ENCODE results near the gene LILRA6.
A peak's percentile ranks its signal among the peaks of the same experiment; 100 is the strongest.
"Not testable (repeated sequence)": the region's sequence is repeated elsewhere in the genome, so short reads cannot be mapped to it uniquely, and the experiment has no call there.

Gene LILRA6

GRCh38 chr19:54262066-54262465 lies 19.5 kb upstream of the LILRA6 start:
- DNase-seq = no peak

GRCh38 chr19:54257116-54257480 lies 14.5 kb upstream of the LILRA6 start, which contains the start of gene LILRB5:
Gene LILRB5, minus strand, starts transcription at chr19:54257273. Its CDS starts 80 bp downstream, at chr19:54257193.
- DNase-seq = no peak

DNA sequence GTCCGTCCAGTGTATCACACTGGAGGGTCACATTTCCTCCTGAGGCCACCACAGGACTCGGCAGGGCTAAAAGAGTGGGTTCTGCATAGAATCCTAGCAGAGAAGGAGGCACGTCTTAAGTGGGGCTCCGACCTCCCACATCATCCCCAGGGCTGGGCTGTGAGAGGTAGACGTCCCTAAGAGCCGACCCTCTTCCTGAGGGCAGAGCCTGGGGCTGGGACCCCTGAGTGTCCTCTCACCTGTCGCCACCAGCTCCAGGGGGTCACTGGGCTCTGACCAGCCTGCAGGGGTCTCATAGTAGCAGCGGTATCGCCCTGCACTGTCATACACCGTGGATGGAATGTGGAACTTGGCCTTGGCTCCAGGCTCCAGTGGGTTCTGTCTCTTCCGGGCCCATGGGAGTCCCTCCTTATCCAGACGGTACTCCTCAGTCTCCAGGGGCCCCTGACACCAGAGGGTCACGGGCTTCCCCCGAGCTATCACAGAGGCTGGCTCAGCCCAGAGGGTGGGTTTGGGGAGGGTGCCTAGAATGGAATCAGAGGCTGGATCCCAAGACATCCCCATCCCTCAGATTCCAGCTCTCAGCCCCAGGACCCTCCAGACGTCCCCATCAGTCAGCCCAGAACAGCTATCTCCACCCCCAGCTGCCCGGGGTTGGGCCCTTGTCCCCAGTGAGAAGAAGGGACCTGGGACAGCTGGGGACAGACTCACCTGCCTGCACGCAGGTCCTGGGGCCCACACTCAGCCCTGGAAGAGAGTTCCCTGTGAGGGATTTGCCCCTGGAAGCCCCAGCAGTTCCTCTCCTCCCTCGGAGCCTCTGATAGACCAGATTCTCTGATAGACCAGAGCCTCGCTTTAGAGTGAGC lies 13.9 kb upstream of the LILRA6 start:
- no peak for DNase-seq

DNA sequence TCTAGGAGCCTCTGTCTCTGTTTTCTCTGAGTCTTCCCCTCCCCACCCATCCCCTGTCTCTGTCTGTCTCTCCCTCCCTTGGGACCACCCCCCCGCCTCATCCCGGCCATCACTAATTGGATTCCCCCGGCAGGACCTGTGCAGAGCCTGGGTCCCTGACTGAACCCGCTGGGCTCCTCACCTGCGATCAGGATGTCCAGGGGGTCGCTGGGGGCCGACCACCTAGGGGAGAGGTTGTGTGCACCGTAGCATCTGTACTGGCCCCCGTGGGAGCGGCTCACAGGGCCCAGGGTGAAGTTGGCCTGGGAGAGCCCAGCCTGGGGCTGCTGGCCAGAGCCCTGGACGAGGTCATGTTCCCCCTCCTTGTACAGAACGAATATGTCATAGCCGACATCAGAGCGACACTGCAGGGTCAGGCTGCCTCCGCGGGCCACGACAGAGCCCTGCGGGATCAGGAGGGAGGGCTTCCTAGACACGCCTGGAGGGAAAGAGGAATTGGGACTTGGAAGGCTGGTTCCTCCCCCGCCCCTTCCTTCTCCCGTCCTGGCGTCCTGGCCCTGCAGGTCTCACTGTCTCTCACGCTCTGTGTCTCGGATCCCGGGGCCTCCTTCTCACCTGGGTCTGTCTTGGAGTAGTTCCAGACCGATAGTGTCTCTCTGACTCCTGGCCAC lies 12.7 kb upstream of the LILRA6 start:
- DNase-seq = no peak

- DNase-seq = no peak
Observed at GRCh38 chr19:54254195-54254906, 11.8 kb upstream of the LILRA6 start.

DNA sequence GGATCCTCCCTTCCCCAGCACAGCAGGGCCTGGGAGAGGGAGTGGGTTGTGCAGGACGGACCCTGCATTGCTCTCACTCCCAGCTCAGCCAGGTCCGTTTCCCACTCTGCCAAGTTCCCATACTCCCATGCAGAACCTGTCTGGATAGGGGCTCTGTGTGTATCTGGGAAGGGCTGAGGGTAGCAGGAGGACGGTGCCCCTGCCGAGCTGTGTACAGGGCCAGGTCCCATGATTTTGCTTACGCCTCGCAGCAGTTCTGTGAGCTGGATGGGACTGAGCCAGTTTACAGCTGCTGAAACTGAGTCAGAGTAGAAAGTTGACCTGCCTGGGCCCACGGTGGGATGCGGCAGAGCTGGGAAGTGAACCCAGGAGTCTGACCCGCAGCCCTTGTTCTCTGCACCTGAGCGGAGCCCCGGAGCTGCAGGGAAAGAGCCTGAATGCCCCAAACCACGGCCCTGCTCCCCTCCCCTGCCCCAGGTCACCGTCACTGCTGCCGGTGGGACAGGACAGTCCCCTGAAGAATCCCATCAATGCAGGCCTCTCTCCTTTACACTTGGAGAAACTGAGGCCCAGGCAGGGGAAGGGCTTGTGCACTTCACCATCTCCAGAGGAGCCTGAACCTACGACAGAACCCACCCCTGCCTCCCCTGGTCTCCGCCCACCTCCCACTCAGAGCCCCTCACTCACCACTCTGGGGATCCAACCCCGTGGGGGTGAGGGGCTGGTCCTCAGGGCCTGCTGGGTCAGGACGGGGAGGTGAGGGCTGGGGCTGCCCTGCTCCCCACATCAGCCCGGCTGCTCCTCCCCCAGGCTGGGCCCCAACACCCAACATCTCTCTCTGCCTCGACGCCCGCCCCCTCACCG lies 11.0 kb upstream of the LILRA6 start:
- DNase-seq = no peak

- DNase-seq = no peak
Observed at GRCh38 chr19:54252845-54253244, 10.3 kb upstream of the LILRA6 start.

GRCh38 chr19:54252243-54252642 lies 9.7 kb upstream of the LILRA6 start:
- no peak for DNase-seq

- no peak for DNase-seq
Observed at GRCh38 chr19:54248016-54248601, 5.5 kb upstream of the LILRA6 start.

DNA sequence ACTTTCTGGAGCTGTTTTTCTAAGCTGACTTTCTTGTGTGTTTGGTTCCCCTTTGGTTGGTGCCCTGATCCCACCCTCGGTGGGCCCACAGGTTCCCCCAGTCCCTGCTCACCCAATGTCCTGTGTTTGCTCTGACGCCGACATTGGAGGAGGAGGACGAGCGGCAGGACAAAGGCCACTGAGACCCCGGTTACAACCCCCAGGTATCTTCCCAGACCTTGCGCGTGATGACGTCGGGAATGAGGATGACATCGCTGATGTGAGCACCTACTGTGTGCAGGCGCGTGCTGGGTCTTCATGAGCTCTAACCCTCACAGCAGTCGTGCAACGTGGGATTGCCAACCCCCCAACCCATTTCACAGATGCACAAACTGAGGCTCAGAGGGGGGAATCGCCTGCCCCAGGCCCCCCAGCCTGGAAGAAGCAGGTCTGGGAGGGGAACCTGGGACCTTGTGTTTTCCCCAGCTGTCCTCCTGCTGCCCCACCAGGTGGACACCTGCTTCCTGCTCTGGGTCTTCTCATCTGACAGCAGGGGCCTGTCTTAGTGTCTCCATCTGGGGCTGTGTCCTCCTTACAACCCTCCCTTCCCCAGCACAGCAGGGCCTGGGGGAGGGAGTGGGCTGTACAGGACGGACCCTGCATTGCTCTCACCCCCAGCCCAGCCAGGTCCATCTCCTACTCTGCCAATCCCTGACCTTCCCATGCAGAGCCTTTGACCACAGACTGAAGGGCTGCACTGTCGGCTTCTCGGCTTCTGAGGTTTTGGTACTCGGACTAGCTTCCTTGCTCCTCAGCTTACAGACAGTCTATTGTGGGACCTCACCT lies 4.7 kb upstream of the LILRA6 start:
- DNase-seq = no peak

DNA sequence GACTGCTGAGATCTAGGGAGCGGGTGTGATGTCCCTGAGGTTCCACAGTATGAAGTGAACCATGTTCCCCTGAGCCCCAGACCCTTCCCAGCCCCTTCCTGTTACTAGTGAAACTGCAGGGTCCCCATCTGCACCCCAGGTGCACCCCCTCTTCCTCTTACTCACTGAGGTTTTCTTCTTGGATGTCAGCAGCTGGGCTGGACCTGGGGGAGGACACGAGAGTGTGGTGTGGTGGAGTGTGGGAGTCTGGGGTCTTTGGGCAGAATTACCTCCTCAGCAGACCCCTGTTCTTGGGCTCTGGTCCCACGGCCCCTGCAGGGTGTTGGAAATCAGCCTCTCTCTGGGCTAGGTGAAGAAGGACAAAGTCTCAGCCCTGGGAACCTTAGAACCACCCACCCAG lies 3.3 kb upstream of the LILRA6 start:
- no peak for DNase-seq

GRCh38 chr19:54243809-54244208 lies 1.2 kb upstream of the LILRA6 start:
- not testable (repeated sequence) for DNase-seq

DNA sequence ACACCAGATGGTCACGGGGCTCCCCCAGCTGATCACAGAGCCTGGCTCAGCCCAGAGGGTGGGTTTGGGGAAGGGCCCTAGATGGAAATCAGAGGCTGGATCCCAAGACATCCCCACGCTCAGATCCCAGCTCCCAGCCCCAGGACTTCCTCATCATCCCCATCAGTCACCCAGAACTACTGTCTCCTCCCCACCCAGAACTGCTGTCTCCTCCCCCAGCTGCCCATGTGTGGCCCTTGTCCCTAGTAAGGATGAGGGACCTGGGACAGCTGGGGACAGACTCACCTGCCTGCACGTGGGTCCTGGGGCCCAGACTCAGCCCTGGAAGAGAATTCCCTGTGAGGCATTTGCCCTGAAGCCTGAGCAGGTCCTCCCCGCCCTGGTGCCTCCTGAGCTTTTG lies 356 bp downstream of the LILRA6 start:
- DNase-seq = not testable (repeated sequence)

- not testable (repeated sequence) for DNase-seq
Observed at GRCh38 chr19:54240372-54241336, 1.9 kb downstream of the LILRA6 start.

DNA sequence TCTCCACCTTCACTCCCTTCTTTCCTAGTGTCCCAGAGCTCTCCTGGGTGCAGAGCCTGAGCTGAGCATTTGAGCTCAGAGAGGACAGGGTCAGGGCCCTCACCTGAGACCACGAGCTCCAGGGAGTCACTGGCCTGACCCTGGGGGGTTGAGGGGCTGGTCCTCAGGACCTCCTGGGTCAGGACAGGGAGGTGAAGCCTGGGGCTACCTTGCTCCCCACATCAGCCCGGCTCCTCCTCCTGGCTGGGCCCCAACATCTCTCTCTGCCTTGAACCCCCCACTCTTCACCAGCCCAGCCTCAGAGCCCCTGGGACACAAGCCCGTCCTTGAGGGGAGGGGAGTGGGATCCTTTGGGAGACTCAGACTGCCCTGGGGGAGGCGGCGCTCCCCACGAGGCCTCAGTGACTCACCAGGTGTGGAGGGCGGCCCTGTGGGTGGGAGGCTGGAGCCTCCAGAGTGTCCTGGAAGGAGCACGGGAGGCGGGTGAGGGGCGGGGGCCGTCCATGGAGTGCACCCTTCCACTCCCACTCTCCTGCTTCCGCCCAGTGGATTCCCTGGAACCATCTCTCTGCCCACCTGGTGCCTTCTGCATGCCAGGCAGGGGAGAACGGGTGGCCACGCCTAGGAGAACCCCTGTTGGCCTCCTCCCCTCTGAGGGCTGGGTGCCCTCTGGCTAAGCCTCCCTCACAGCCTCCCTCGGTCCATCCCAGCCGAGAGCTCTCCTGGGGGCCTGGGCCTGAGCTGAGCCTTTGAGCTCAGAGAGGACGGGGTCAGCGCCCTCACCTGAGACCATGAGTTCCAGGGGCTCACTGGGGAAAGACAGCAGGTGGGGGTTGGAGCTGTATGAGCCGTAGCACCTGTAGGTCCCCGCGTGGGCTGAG lies 2.9 kb downstream of the LILRA6 start:
- not testable (repeated sequence) for DNase-seq

GRCh38 chr19:54233941-54234340 lies 8.6 kb downstream of the LILRA6 start:
- no peak for DNase-seq

GRCh38 chr19:54231077-54231931 lies 11.3 kb downstream of the LILRA6 start:
- DNase-seq = peak; percentile 75

DNA sequence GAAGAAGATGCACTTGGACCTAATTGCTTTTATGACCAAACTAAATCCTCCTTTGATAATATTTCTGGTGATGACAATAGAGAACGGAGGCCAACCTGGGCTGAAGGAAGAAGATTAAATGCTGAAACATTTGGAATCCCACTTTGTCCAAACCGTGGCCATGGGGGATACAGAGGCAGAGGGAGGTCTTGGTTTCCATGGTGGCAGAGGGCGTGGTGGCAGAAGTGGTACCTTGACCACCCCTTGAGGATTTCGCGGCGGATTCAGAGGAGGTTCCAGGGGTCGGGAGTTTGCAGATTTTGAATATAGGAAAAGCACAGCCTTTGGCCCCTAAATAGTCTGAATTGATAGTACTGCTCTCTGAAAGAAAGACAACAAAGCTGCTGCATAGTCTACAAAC lies 12.6 kb downstream of the LILRA6 start:
- no peak for DNase-seq

Data from activated effector memory CD4-positive, alpha-beta T cell treated with Interleukin-2 at 50 U/mL for 16 hours (primary cell).